Measurements from ENCODE around the gene ARPC1B. TPM values are rescaled to one million over a fixed set of nuclear protein-coding genes. Genes with fewer than 3 reads are reported as not detected.

Gene ARPC1B
- total and polyA plus RNA-seq, 2 of the 4 experiments (the other 2 are of a cell fraction) = 351 to 488 TPM

GRCh38 chr7:99429756-99430155, 55.2 kb downstream of the ARPC1B start:
- peaks cover 58% of the 10 kb centered on the region for H3K36me3 ChIP-seq (ENCODE audit: control insufficient read depth, insufficient read depth, low read length)
- H3K9me3 ChIP-seq (ENCODE audit: control insufficient read depth, insufficient read depth, low read length) = no peaks in the 10 kb centered on the region
- POLR2A ChIA-PET (ENCODE audit: unreplicated experiment) = no interaction called here
- H3K9ac ChIP-seq (ENCODE audit: low read depth, low read length) = no peak overlapping the region
- no peaks in the 10 kb centered on the region for H3K9me1 ChIP-seq (ENCODE audit: insufficient read depth, low read length)
- BruUV-seq (replicated peaks) = no TSS peak
- H3K18ac ChIP-seq (ENCODE audit: low read depth, low read length) = no peak overlapping the region
- H3K27me3 ChIP-seq (ENCODE audit: control insufficient read depth, insufficient read depth, low read length) = no peaks in the 10 kb centered on the region
- CTCF ChIA-PET = no interaction called here
- no peaks in the 10 kb centered on the region for H3K4me1 ChIP-seq (ENCODE audit: control insufficient read depth, insufficient read depth, low read length)
- no peak overlapping the region for H2AK9ac ChIP-seq (replicated peaks; ENCODE audit: low read depth, low read length, poor library complexity)
- H3K79me1 ChIP-seq (ENCODE audit: low read depth in 1 of 2, low read length in 2 of 2) = no peaks in the 10 kb centered on the region; a peak in 1 of 4 replicates
- H3K4ac ChIP-seq (ENCODE audit: low read depth, low read length) = no peak overlapping the region
- no peak overlapping the region for H3K56ac ChIP-seq (ENCODE audit: extremely low read depth, insufficient read depth, low read length)
- H3K27ac ChIP-seq (ENCODE audit: insufficient read depth, low read length) = no peak overlapping the region
- dilution Hi-C loops (cut with HindIII; ENCODE audit: low sequenced_read_pairs, unreplicated experiment) (no loop called here), in situ Hi-C loops (cut with MboI; ENCODE audit: low sequenced_read_pairs) (no loop called here), intact Hi-C loops (cut with micrococcal nuclease) (no loop called here)
- DNase-seq = no peak
- H2AK5ac ChIP-seq (ENCODE audit: low read depth, low read length) = no peak overlapping the region
- no peak overlapping the region for H3K4me2 ChIP-seq (ENCODE audit: low read depth, low read length)
- no peak overlapping the region for H2BK5ac ChIP-seq (ENCODE audit: low read depth, low read length, poor library complexity, severe bottlenecking)
- H4K5ac ChIP-seq (ENCODE audit: low read depth, low read length) = no peak overlapping the region
- no peak overlapping the region for H2BK120ac ChIP-seq (ENCODE audit: low read depth, low read length)
- no peak overlapping the region for H3K14ac ChIP-seq (replicated peaks; ENCODE audit: low read depth, low read length)
- no peak overlapping the region for H3K23ac ChIP-seq (ENCODE audit: low read depth, low read length)
- H2BK15ac ChIP-seq (ENCODE audit: low read depth, low read length) = no peak overlapping the region
- 100% methylated on average over 4 of the region's 8 CpGs; no CpG with 5 or more reads in 1 of the 2 experiments for WGBS, 2 experiments (ENCODE audit: extremely low coverage in 2 of 2, insufficient read length in 1 of 2)
- no peak overlapping the region for H4K8ac ChIP-seq (ENCODE audit: low read depth in 2 of 2, low read length in 2 of 2)
- no peaks in the 10 kb centered on the region; the same call in 1 of the 2 replicates for H4K20me1 ChIP-seq (ENCODE audit: insufficient read depth, low read length)
- no peak overlapping the region for H2BK20ac ChIP-seq (ENCODE audit: low read depth, low read length)
- ATAC-seq (ENCODE audit: low read depth) = no peak
- no peak for TF ChIP-seq ELK1 (IDR thresholded peaks at IDR 0.05; ENCODE audit: borderline replicate concordance, low read depth, low read length)
- TF ChIP-seq FOS (IDR thresholded peaks at IDR 0.05; ENCODE audit: low read depth, low read length) = no peak
- no peak for TF ChIP-seq RCOR1 (IDR thresholded peaks at IDR 0.05; ENCODE audit: insufficient replicate concordance, low read length)
- no peak for TF ChIP-seq RFX5 (IDR thresholded peaks at IDR 0.05; ENCODE audit: low read depth, low read length)
- TF ChIP-seq CTCF (conservative IDR thresholded peaks at IDR 0.05; ENCODE audit: low read depth, low read length) = no peak
- no peak for TF ChIP-seq POLR2A (IDR thresholded peaks at IDR 0.05; ENCODE audit: low read depth, low read length)
- no peak for TF ChIP-seq USF2 (IDR thresholded peaks at IDR 0.05; ENCODE audit: low read depth, low read length)
- TF ChIP-seq MAFK (IDR thresholded peaks at IDR 0.05; ENCODE audit: low read depth, low read length) = no peak
- TF ChIP-seq NFE2L2 (IDR thresholded peaks at IDR 0.05; ENCODE audit: low read depth, low read length) = no peak
- TF ChIP-seq MAZ (IDR thresholded peaks at IDR 0.05; ENCODE audit: borderline replicate concordance, low read depth, low read length) = no peak
- TF ChIP-seq CEBPB (IDR thresholded peaks at IDR 0.05; ENCODE audit: low read depth, low read length) = no peak
- TF ChIP-seq MXI1 (IDR thresholded peaks at IDR 0.05; ENCODE audit: borderline replicate concordance, low read depth, low read length) = no peak
- TF ChIP-seq BHLHE40 (IDR thresholded peaks at IDR 0.05; ENCODE audit: low read depth, low read length) = no peak
- no peak overlapping the region for H3K4me3 ChIP-seq (ENCODE audit: insufficient read depth, low read depth, low read length)
- no peak overlapping the region for H4K91ac ChIP-seq (ENCODE audit: insufficient read depth, low read depth, low read length)
- H2AFZ ChIP-seq (replicated peaks; ENCODE audit: low read length, poor library complexity) = no peak overlapping the region
